Stimulated activated memory B cell treated with anti-CD40 and anti-IgM and Interleukin-4, amounts not matched to agents 10 μg/mL and 1 μg/mL and 100 μg/mL, for 72 hours (primary cell): ENCODE measurements around the gene TMPRSS6.
A peak's percentile ranks its signal among the peaks of the same experiment; 100 is the strongest.

Experiments used
- ATAC-seq: fragments of 150-1000 bp; cut with Tn5 transposase; 2 replicates; pipeline ENCODE4 v1.10.0; 2021
- H3K27ac Mint-ChIP-seq: one replicate; pipeline ENCODE4 v1.8.0; 2022; ENCODE audit warnings: mild to moderate bottlenecking, mixed read lengths
- H3K27me3 Mint-ChIP-seq: one replicate; pipeline ENCODE4 v1.8.0; 2022; ENCODE audit warnings: mixed read lengths
- H3K36me3 Mint-ChIP-seq: one replicate; pipeline ENCODE4 v1.8.0; 2022; ENCODE audit warnings: mixed read lengths
- H3K4me1 Mint-ChIP-seq: one replicate; pipeline ENCODE4 v1.8.0; 2022; ENCODE audit warnings: mixed read lengths
- H3K4me3 Mint-ChIP-seq: one replicate; pipeline ENCODE4 v1.8.0; 2022; ENCODE audit warnings: mild to moderate bottlenecking, moderate library complexity, mixed read lengths
- H3K9me3 Mint-ChIP-seq: one replicate; pipeline ENCODE4 v1.8.0; 2022; ENCODE audit warnings: mixed read lengths

Gene TMPRSS6

DNA sequence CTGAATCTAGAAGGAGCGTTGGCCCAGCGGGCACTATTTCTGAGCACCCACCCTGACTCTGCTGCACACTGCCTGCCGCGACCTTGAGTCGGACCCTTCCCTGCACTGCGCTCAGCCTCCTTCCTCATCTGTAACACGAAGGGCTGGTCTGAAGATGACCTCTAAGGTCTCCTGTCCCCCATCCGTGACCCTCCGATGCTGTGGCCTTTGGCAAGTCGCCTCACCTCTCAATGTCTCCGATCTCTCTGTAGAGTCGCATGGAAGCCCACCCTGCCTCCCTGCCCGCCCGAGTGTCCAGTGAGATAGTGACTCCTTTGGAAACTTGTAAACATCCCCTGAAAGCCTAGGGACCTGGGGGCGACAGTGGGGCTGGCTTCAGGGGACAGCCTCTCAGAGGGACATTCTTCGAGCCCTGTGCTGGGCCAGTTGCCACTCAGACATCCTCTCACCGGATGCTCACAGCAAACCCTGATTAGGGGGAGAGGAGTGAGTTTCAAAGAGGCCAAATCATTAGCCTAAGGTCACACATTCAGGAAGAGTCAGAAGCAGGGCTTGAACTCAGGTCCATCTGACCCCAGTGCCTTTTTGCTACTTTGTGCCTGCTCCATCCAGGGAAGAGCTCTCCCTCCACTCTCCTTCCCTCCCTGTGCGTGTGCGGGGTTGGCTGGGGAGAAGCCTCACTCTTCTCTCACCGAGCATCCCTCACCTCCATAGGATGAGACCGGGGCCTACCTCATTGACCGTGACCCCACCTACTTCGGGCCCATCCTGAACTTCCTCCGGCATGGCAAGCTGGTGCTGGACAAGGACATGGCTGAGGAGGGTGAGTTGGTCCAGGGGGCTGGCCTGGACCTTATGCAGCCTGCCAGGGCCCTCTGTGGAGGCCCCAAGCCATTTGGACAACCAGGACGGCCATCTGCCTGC, 56.9 kb downstream of the TMPRSS6 start:
- Mint-ChIP-seq H3K27me3 (no peaks in the 10 kb centered on the region), H3K27ac (peak overlapping the region; percentile 39), H3K4me3 (peak overlapping the region; percentile 75), H3K4me1 (peaks cover 25% of the 10 kb centered on the region), H3K36me3 (peaks cover 25% of the 10 kb centered on the region), H3K9me3 (no peaks in the 10 kb centered on the region)
- ATAC-seq = no peak

- H3K36me3 Mint-ChIP-seq = peaks cover 17% of the 10 kb centered on the region
- peak; percentile 98 for ATAC-seq
- peak within 1 kb of the TSS; percentile 37 for H3K27ac Mint-ChIP-seq
- H3K27me3 Mint-ChIP-seq = no peaks in the 10 kb centered on the region
- H3K4me3 Mint-ChIP-seq = peak within 1 kb of the TSS; percentile 75
- no peaks in the 10 kb centered on the region for H3K9me3 Mint-ChIP-seq
- H3K4me1 Mint-ChIP-seq = peaks cover 25% of the 10 kb centered on the region
Measured at GRCh38 chr22:37051391-37052385, 57.8 kb downstream of the TMPRSS6 start, which contains the start of gene KCTD17. Gene KCTD17, plus strand, starts transcription at chr22:37051742. Its CDS starts 19 bp downstream, at chr22:37051761.

GRCh38 chr22:37050913-37051312, 58.6 kb downstream of the TMPRSS6 start:
- H3K36me3 Mint-ChIP-seq = peaks cover 10% of the 10 kb centered on the region
- H3K27ac Mint-ChIP-seq = no peak overlapping the region

DNA sequence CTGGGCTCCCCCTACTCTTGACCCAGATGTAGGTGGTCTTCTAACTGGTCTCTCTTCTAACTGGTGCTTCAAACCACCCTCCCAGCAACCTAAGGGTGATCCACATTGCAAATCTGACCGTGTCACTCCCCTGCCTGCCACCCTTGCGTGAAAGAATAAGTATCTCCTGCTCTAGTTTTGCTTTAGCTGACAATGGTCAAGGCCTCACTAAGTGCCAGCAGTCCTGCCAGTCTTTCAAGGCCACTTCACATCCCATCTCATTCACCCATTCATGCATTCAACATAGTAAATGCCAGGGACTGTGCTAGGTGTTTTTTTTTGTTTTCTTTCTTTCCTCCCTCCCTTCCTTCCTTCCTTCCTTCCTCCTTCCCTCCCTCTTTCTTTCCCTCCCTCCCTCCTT, 60.3 kb downstream of the TMPRSS6 start:
- peaks cover 34% of the 10 kb centered on the region for H3K4me1 Mint-ChIP-seq
- ATAC-seq = no peak
- H3K36me3 Mint-ChIP-seq = no peaks in the 10 kb centered on the region
- no peak overlapping the region for H3K4me3 Mint-ChIP-seq
- no peaks in the 10 kb centered on the region for H3K27me3 Mint-ChIP-seq
- no peak overlapping the region for H3K27ac Mint-ChIP-seq
- no peaks in the 10 kb centered on the region for H3K9me3 Mint-ChIP-seq

More at GRCh38 chr22:37050913-37051312, 58.6 kb downstream of the TMPRSS6 start:
- no peak overlapping the region for H3K4me3 Mint-ChIP-seq
- no peaks in the 10 kb centered on the region for H3K9me3 Mint-ChIP-seq
- no peak for ATAC-seq
- H3K4me1 Mint-ChIP-seq = peaks cover 25% of the 10 kb centered on the region
- H3K27me3 Mint-ChIP-seq = no peaks in the 10 kb centered on the region

DNA sequence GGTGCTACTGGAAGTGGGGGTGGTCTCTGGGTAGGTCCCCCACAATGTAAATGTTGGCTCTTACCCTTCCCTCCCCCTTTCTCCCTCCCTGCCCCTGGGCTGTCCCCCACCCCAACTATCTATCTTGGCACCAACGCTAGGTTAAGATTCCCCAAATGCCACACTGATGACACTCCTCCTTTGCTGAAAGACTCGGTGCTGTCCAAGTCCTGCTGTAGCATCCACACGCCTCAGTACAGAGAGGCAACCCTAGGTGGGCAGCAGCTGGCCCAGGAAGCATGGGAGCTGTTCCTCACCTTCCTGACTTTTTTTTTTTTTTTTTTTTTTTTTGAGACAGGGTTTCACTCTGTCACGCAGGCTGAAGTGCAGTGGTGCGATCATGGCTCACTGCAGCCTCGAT, 61.4 kb downstream of the TMPRSS6 start:
- Mint-ChIP-seq H3K4me3 (no peak overlapping the region), H3K9me3 (no peaks in the 10 kb centered on the region), H3K4me1 (peaks cover 29% of the 10 kb centered on the region), H3K36me3 (no peaks in the 10 kb centered on the region), H3K27ac (no peak overlapping the region), H3K27me3 (peaks cover 2% of the 10 kb centered on the region)
- no peak for ATAC-seq

DNA sequence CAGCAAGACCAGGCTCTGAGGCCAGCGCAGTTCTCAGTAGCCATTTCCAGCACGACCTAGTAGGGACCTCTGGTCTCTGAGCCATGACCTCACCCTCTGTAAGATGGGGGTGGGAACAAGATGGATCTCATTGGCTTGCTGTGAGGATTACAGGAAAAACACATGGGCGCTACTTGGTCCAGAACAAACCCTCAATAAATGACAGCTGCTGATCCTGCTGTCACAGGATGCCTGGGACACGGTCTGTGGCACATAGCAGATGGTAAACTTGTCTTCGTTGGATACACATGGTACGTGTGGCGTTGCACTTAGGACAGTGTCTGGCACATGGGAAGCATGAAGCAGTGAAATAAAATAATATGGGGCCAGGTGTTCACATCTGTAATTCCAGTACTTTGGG, 62.5 kb downstream of the TMPRSS6 start:
- Mint-ChIP-seq H3K27ac (no peak overlapping the region), H3K27me3 (peaks cover 9% of the 10 kb centered on the region), H3K9me3 (no peaks in the 10 kb centered on the region), H3K4me3 (no peak overlapping the region), H3K36me3 (no peaks in the 10 kb centered on the region), H3K4me1 (peaks cover 18% of the 10 kb centered on the region)
- no peak for ATAC-seq

- no peak for ATAC-seq
- Mint-ChIP-seq H3K27me3 (peaks cover 9% of the 10 kb centered on the region), H3K9me3 (no peaks in the 10 kb centered on the region), H3K4me3 (no peak overlapping the region), H3K4me1 (peaks cover 17% of the 10 kb centered on the region), H3K27ac (no peak overlapping the region), H3K36me3 (no peaks in the 10 kb centered on the region)
Measured at GRCh38 chr22:37046589-37046988, 62.9 kb downstream of the TMPRSS6 start.

GRCh38 chr22:37045958-37046357, 63.6 kb downstream of the TMPRSS6 start:
- Mint-ChIP-seq H3K36me3 (no peaks in the 10 kb centered on the region), H3K4me3 (no peak overlapping the region), H3K27ac (no peak overlapping the region), H3K4me1 (peaks cover 17% of the 10 kb centered on the region), H3K9me3 (no peaks in the 10 kb centered on the region), H3K27me3 (peaks cover 12% of the 10 kb centered on the region)
- ATAC-seq = no peak

GRCh38 chr22:37044634-37045625, 64.6 kb downstream of the TMPRSS6 start:
- no peak overlapping the region for H3K27ac Mint-ChIP-seq
- no peaks in the 10 kb centered on the region for H3K9me3 Mint-ChIP-seq
- H3K27me3 Mint-ChIP-seq = peaks cover 22% of the 10 kb centered on the region
- no peaks in the 10 kb centered on the region for H3K36me3 Mint-ChIP-seq
- peak; percentile 48 for ATAC-seq
- no peak overlapping the region for H3K4me3 Mint-ChIP-seq
- peaks cover 17% of the 10 kb centered on the region for H3K4me1 Mint-ChIP-seq

DNA sequence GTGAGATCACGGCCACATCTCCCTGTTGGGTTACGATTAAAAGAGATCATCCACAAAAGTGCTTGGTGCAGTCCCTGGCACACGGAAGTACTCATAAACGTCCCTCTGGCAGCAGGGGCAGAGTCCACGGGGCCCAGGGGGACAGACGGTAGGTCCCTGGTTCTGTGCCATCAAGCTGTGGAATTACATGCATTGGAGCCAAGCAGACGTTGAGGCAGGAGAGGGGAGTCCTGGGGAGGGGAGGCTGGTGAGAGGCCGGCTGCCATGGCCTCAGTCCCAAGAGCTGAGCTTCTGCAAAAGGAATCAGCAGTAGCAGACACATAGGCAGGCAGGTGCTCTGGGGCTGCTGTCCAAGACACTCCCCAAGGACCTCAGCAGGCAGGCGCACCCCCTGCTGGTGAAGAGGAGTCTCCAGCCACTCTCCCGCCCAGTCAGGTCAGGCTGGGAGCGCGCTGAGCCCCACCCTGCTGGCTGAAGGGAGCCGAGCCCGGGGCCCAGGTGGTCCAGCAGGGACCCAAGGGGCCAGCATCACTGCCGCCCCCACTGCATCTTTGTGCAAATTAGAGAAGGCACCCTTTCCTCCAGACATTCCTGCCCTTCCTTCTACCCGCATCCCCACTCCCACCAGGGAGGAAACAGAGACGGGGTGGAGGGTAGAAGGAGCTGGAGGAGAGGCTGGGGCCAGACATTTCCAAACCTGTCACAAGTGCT, 65.5 kb downstream of the TMPRSS6 start:
- Mint-ChIP-seq H3K36me3 (no peaks in the 10 kb centered on the region), H3K27me3 (peaks cover 24% of the 10 kb centered on the region), H3K27ac (no peak overlapping the region), H3K4me1 (peaks cover 17% of the 10 kb centered on the region), H3K9me3 (no peaks in the 10 kb centered on the region), H3K4me3 (no peak overlapping the region)
- peak; percentile 93 for ATAC-seq

- no peak overlapping the region for H3K4me3 Mint-ChIP-seq
- no peaks in the 10 kb centered on the region for H3K36me3 Mint-ChIP-seq
- peaks cover 17% of the 10 kb centered on the region for H3K4me1 Mint-ChIP-seq
- H3K9me3 Mint-ChIP-seq = no peaks in the 10 kb centered on the region
- no peak overlapping the region for H3K27ac Mint-ChIP-seq
- ATAC-seq = no peak
- peaks cover 24% of the 10 kb centered on the region for H3K27me3 Mint-ChIP-seq
Measured at GRCh38 chr22:37043209-37043827, 66.2 kb downstream of the TMPRSS6 start.

GRCh38 chr22:37039466-37039865, 70.0 kb downstream of the TMPRSS6 start:
- Mint-ChIP-seq H3K27me3 (peaks cover 54% of the 10 kb centered on the region), H3K4me1 (peaks cover 5% of the 10 kb centered on the region), H3K36me3 (no peaks in the 10 kb centered on the region), H3K9me3 (no peaks in the 10 kb centered on the region), H3K27ac (no peak overlapping the region), H3K4me3 (no peak overlapping the region)
- ATAC-seq = no peak

DNA sequence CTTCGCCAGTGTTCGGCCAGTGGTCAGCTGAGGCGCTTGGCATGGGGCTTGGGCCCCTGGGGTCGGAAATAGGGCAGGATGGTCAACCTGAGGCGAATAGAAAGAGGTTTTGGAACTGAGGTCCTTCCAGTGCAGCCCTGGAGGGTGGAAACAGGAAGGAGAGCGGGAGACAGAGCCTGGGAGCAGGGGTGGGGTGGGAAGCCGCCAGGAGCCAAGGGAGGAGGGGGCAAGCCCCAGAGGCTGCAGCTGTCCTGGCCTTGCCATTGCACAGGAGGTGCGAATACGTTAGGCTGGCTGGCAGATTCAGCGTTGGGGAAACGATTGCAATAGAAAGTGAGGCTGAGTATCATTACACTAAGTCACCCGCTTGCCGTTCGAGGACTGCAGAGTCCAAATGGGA, 71.8 kb downstream of the TMPRSS6 start:
- no peak overlapping the region for H3K27ac Mint-ChIP-seq
- H3K4me1 Mint-ChIP-seq = no peaks in the 10 kb centered on the region
- H3K4me3 Mint-ChIP-seq = no peak overlapping the region
- no peaks in the 10 kb centered on the region for H3K36me3 Mint-ChIP-seq
- ATAC-seq = no peak
- H3K9me3 Mint-ChIP-seq = no peaks in the 10 kb centered on the region
- H3K27me3 Mint-ChIP-seq = peaks cover 58% of the 10 kb centered on the region
